Measurements from ENCODE around the gene OAS1.
"Not testable (repeated sequence)": the region's sequence is repeated elsewhere in the genome, so short reads cannot be mapped to it uniquely, and the experiment has no call there.

OAS1 gene

GRCh38 chr12:112937741-112938719 is 31.3 kb downstream of the OAS1 start, which contains the start of gene OAS3:
TSS of gene OAS3 (plus strand) at chr12:112938474. CDS start at chr12:112938531, 57 bp downstream.
- peak; percentile 94 for DNase-seq

- peak; percentile 48 for DNase-seq
Observed at GRCh38 chr12:112938751-112939150, 32.0 kb downstream of the OAS1 start.

- DNase-seq: peak; percentile 33
Observed at GRCh38 chr12:112939761-112940381, 33.1 kb downstream of the OAS1 start.

GRCh38 chr12:112941528-112942335 is 35.0 kb downstream of the OAS1 start:
- DNase-seq: no peak

GRCh38 chr12:112942572-112942971 is 35.8 kb downstream of the OAS1 start:
- no peak for DNase-seq

- no peak for DNase-seq
Observed at GRCh38 chr12:112944024-112944690, 37.4 kb downstream of the OAS1 start.

- no peak for DNase-seq
Observed at GRCh38 chr12:112945515-112945914, 38.8 kb downstream of the OAS1 start.

- DNase-seq: no peak
Observed at GRCh38 chr12:112946236-112947000, 39.7 kb downstream of the OAS1 start.

- DNase-seq: no peak
Observed at GRCh38 chr12:112947314-112947713, 40.6 kb downstream of the OAS1 start.

- no peak for DNase-seq
Observed at GRCh38 chr12:112947761-112948160, 41.0 kb downstream of the OAS1 start.

GRCh38 chr12:112948806-112949205 is 42.0 kb downstream of the OAS1 start:
- no peak for DNase-seq

GRCh38 chr12:112950701-112951100 is 43.9 kb downstream of the OAS1 start:
- DNase-seq: no peak

- DNase-seq: not testable (repeated sequence)
Observed at GRCh38 chr12:112957125-112957524, 50.4 kb downstream of the OAS1 start.

- no peak for DNase-seq
Observed at GRCh38 chr12:112961074-112961473, 54.3 kb downstream of the OAS1 start.

- no peak for DNase-seq
Observed at GRCh38 chr12:112961536-112961935, 54.8 kb downstream of the OAS1 start.

GRCh38 chr12:112962561-112962960 is 55.8 kb downstream of the OAS1 start:
- no peak for DNase-seq

- no peak for DNase-seq
Observed at GRCh38 chr12:112963227-112963861, 56.6 kb downstream of the OAS1 start.

GRCh38 chr12:112964067-112964670 is 57.4 kb downstream of the OAS1 start:
- no peak for DNase-seq

- no peak for DNase-seq
Observed at GRCh38 chr12:112964915-112965314, 58.2 kb downstream of the OAS1 start.

GRCh38 chr12:112965643-112966042 is 58.9 kb downstream of the OAS1 start:
- DNase-seq: no peak

- DNase-seq: no peak
Observed at GRCh38 chr12:112967306-112967705, 60.5 kb downstream of the OAS1 start.

Measured in OCI-M1 (cell line).